HepG2 (cell line): ENCODE results near the gene KRT77. TPM values are rescaled to one million over a fixed set of nuclear protein-coding genes. Genes with fewer than 3 reads are reported as not detected.

Experiments
- ELF3 ChIP-seq: IDR thresholded peaks from 2 replicates; pipeline ENCODE4 v1.6.1; 2016; ENCODE audit warnings: missing genetic modification reagents, missing compliant biosample characterization
- KDM2A ChIP-seq: sonication (generic); formaldehyde crosslinking; IDR thresholded peaks from 2 replicates; pipeline ENCODE4 v1.4.0; 2020; ENCODE audit warnings: low read depth, missing genetic modification reagents, borderline replicate concordance
- KMT2B ChIP-seq: IDR thresholded peaks from 2 replicates; pipeline ENCODE4 v1.6.1; 2016; ENCODE audit warnings: missing genetic modification reagents, missing compliant biosample characterization
- MTF2 ChIP-seq: sonication (generic); formaldehyde crosslinking; IDR thresholded peaks from 2 replicates; pipeline ENCODE4 v1.5.0; 2020; ENCODE audit warnings: missing genetic modification reagents, borderline replicate concordance
- PAWR ChIP-seq: sonication (generic); formaldehyde crosslinking; IDR thresholded peaks from 2 replicates; pipeline ENCODE4 v1.4.0; 2020; ENCODE audit warnings: missing genetic modification reagents, mild to moderate bottlenecking, borderline replicate concordance
- TGIF2 ChIP-seq: IDR thresholded peaks from 2 replicates; pipeline ENCODE4 v1.6.1; 2016; ENCODE audit warnings: control low read depth, missing compliant biosample characterization
- TSC22D2 ChIP-seq: sonication (generic); formaldehyde crosslinking; IDR thresholded peaks from 2 replicates; pipeline ENCODE4 v1.5.1; 2020; ENCODE audit warnings: missing genetic modification reagents, mild to moderate bottlenecking, borderline replicate concordance
- ZNF124 ChIP-seq: sonication (generic); formaldehyde crosslinking; IDR thresholded peaks from 2 replicates; pipeline ENCODE4 v1.4.0; 2020; ENCODE audit warnings: missing genetic modification reagents
- ZNF256 ChIP-seq: sonication (generic); formaldehyde crosslinking; conservative IDR thresholded peaks from 2 replicates; pipeline ENCODE4 v1.4.0; 2020; ENCODE audit warnings: missing genetic modification reagents
- ZNF263 ChIP-seq: sonication (generic); formaldehyde crosslinking; IDR thresholded peaks from 2 replicates; pipeline ENCODE4 v1.4.0; 2020; ENCODE audit warnings: missing genetic modification reagents
- ZZZ3 ChIP-seq: sonication (generic); formaldehyde crosslinking; IDR thresholded peaks from 2 replicates; pipeline ENCODE4 v1.4.0; 2020; ENCODE audit warnings: missing genetic modification reagents, mild to moderate bottlenecking, borderline replicate concordance
- polyA plus RNA-seq, 8 experiments: library from polyadenylated mRNA; depleted of rRNA in 3 of 8; stranded (reverse) in 7 of 8; unstranded in 1 of 8; fragments of >200 nt; fragmentation: Illumina TruSeq in 4 of 8; extraction: Trizol in 4 of 8; gene quantifications; 2 replicates each; pipeline versions ENCODE4 v1.2.1 to v1.2.3, GENCODE V29; 2011 to 2016; ENCODE audit warnings: low read depth in 4 of 8, missing spikeins in 1 of 8, mixed read lengths in 1 of 8; ENCODE audit not compliant: insufficient read depth in 1 of 8
- total RNA-seq, 5 experiments: library from RNA; depleted of rRNA; stranded (reverse); fragments of >200 nt; fragmentation: Illumina TruSeq; extraction: Trizol; gene quantifications; 2 replicates each; pipeline ENCODE4 v1.2.3, GENCODE V29; 2016; ENCODE audit warnings: low read depth in 1 of 5
- TF ChIP-seq, protein P1 (sequence below): sonication (generic); formaldehyde crosslinking; IDR thresholded peaks from 2 replicates; pipeline ENCODE4 v1.5.0; 2020; ENCODE audit warnings: mild to moderate bottlenecking, missing genetic modification reagents
- TF ChIP-seq, protein P2 (sequence below): sonication (generic); formaldehyde crosslinking; IDR thresholded peaks from 2 replicates; pipeline ENCODE4 v1.9.0; 2021; ENCODE audit warnings: missing genetic modification reagents, mild to moderate bottlenecking, borderline replicate concordance
- TF ChIP-seq, protein P3 (sequence below): sonication (generic); formaldehyde crosslinking; conservative IDR thresholded peaks from 2 replicates; pipeline ENCODE4 v1.8.0; 2022; ENCODE audit warnings: mild to moderate bottlenecking, moderate library complexity, missing genetic modification reagents
- TF ChIP-seq, protein P4 (sequence below): sonication (generic); formaldehyde crosslinking; IDR thresholded peaks from 2 replicates; pipeline ENCODE4 v1.4.0; 2020; ENCODE audit warnings: missing genetic modification reagents
- TF ChIP-seq, protein P5 (sequence below): sonication (generic); formaldehyde crosslinking; IDR thresholded peaks from 2 replicates; pipeline ENCODE4 v1.8.0; 2022; ENCODE audit warnings: mild to moderate bottlenecking, missing genetic modification reagents, moderate library complexity

Gene KRT77
- total and polyA plus RNA-seq, 2 of the 13 experiments (the other 11 are each of a cell fraction or from before 2014, with no cell fraction given), result not detected

DNA sequence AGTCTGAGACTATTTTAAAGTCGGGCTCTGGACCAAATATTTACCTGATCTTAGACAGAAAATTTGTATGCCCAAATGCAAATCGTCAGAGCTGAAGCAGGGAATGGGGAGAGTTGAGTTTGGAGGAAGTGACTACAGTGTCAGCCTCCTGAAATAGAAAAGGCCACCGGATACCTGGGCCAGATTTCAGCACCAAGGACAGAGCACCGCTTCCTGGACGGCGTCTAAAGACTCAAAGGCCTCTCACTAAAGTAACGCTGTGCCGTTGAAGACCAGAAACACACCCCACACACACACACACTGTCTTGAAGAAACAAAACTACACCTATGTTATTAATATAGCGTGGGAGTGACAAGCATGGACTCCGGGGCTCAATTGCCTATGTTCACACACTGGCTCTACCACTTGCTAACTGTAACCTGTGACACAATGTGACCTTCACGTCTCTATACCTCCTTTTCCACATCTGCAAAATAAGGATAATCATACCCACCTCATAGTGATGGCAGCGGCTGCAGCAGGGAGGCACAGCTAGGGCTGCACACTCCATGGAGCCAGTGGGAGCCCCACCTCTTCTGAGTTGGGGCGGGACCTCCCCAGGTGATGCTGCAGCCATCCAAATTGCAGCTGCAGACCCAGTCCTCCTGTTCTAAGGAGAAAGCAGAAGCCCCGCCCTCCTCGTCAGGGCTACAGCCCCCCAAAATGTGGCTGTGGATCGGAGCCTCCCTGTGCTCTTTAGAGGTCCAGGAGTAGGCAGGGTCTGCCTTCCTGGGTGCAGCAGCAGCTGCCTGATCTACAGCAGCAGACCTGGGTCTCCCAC lies 38.3 kb upstream of the KRT77 start (continued):
- no peak for TF ChIP-seq ZNF124 (CRISPR knock-in tag)
- TF ChIP-seq, protein P1, sequence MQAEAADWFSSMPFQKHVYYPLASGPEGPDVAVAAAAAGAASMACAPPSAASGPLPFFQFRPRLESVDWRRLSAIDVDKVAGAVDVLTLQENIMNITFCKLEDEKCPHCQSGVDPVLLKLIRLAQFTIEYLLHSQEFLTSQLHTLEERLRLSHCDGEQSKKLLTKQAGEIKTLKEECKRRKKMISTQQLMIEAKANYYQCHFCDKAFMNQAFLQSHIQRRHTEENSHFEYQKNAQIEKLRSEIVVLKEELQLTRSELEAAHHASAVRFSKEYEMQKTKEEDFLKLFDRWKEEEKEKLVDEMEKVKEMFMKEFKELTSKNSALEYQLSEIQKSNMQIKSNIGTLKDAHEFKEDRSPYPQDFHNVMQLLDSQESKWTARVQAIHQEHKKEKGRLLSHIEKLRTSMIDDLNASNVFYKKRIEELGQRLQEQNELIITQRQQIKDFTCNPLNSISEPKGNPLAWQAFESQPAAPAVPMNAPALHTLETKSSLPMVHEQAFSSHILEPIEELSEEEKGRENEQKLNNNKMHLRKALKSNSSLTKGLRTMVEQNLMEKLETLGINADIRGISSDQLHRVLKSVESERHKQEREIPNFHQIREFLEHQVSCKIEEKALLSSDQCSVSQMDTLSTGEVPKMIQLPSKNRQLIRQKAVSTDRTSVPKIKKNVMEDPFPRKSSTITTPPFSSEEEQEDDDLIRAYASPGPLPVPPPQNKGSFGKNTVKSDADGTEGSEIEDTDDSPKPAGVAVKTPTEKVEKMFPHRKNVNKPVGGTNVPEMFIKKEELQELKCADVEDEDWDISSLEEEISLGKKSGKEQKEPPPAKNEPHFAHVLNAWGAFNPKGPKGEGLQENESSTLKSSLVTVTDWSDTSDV, result no peak
- TF ChIP-seq, protein P2, sequence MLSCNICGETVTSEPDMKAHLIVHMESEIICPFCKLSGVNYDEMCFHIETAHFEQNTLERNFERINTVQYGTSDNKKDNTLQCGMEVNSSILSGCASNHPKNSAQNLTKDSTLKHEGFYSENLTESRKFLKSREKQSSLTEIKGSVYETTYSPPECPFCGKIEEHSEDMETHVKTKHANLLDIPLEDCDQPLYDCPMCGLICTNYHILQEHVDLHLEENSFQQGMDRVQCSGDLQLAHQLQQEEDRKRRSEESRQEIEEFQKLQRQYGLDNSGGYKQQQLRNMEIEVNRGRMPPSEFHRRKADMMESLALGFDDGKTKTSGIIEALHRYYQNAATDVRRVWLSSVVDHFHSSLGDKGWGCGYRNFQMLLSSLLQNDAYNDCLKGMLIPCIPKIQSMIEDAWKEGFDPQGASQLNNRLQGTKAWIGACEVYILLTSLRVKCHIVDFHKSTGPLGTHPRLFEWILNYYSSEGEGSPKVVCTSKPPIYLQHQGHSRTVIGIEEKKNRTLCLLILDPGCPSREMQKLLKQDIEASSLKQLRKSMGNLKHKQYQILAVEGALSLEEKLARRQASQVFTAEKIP (CRISPR knock-in tag), result no peak
- TF ChIP-seq PAWR (CRISPR knock-in tag), result no peak
- TF ChIP-seq, protein P3, sequence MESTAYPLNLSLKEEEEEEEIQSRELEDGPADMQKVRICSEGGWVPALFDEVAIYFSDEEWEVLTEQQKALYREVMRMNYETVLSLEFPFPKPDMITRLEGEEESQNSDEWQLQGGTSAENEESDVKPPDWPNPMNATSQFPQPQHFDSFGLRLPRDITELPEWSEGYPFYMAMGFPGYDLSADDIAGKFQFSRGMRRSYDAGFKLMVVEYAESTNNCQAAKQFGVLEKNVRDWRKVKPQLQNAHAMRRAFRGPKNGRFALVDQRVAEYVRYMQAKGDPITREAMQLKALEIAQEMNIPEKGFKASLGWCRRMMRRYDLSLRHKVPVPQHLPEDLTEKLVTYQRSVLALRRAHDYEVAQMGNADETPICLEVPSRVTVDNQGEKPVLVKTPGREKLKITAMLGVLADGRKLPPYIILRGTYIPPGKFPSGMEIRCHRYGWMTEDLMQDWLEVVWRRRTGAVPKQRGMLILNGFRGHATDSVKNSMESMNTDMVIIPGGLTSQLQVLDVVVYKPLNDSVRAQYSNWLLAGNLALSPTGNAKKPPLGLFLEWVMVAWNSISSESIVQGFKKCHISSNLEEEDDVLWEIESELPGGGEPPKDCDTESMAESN, result 0 out of 2 replicates have a peak, but pooled peaks have one; percentile 28
- TF ChIP-seq ZNF263, result peak; percentile 38; the same call in 1 of the 2 replicates
- no peak for TF ChIP-seq MTF2 (CRISPR knock-in tag)
- TF ChIP-seq KMT2B (CRISPR knock-in tag), result 0 out of 2 replicates have a peak, but pooled peaks have one; percentile 34
- TF ChIP-seq, protein P4, sequence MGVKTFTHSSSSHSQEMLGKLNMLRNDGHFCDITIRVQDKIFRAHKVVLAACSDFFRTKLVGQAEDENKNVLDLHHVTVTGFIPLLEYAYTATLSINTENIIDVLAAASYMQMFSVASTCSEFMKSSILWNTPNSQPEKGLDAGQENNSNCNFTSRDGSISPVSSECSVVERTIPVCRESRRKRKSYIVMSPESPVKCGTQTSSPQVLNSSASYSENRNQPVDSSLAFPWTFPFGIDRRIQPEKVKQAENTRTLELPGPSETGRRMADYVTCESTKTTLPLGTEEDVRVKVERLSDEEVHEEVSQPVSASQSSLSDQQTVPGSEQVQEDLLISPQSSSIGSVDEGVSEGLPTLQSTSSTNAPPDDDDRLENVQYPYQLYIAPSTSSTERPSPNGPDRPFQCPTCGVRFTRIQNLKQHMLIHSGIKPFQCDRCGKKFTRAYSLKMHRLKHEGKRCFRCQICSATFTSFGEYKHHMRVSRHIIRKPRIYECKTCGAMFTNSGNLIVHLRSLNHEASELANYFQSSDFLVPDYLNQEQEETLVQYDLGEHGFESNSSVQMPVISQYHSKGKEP (CRISPR knock-in tag), result peak; percentile 77; the same call in 1 of the 2 replicates
- TF ChIP-seq KDM2A, result peak; percentile 43; the same call in 1 of the 2 replicates
- peak; percentile 86; the same call in 1 of the 2 replicates for TF ChIP-seq TSC22D2 (CRISPR knock-in tag)
- TF ChIP-seq ZZZ3 (CRISPR knock-in tag), result no peak
- TF ChIP-seq, protein P5, sequence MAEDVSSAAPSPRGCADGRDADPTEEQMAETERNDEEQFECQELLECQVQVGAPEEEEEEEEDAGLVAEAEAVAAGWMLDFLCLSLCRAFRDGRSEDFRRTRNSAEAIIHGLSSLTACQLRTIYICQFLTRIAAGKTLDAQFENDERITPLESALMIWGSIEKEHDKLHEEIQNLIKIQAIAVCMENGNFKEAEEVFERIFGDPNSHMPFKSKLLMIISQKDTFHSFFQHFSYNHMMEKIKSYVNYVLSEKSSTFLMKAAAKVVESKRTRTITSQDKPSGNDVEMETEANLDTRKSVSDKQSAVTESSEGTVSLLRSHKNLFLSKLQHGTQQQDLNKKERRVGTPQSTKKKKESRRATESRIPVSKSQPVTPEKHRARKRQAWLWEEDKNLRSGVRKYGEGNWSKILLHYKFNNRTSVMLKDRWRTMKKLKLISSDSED (CRISPR knock-in tag), result no peak
- TF ChIP-seq ZNF256, result 0 out of 2 replicates have a peak, but pooled peaks have one; percentile 48
- TF ChIP-seq TGIF2 (CRISPR knock-in tag), result peak; percentile 59; the same call in 1 of the 2 replicates
- TF ChIP-seq ELF3 (CRISPR knock-in tag), result peak; percentile 59
